ENCODE results near the gene SLC3A2.

The SLC3A2 gene

DNA sequence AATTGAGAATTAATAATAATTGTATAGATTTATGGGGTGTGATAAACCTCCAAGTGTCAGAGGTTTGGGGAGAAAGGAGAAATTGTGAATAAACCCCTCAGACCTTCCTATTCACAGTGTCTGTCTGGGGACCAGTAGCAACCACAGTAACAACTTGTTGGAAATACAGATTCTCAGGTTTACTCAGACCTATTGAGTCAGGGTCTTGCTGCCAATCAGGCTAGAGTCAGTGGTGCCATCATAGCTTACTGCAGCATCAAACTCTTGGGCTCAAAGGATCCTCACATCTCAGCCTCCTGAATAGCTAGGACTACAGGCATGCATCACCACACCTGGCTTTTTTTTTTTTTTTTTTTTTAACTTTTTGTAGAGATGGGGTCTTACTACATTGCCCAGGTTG is 17.3 kb downstream of the SLC3A2 start:
- no peak overlapping the region for H3K27ac ChIP-seq (ENCODE audit: low read depth, low read length)
- H3K4ac ChIP-seq (ENCODE audit: low read depth, low read length) = no peak overlapping the region
- H3K79me2 ChIP-seq (ENCODE audit: control insufficient read depth, insufficient read depth, low read length) = no peaks in the 10 kb centered on the region
- H3K23ac ChIP-seq (ENCODE audit: low read length) = no peak overlapping the region
- H3K9ac ChIP-seq (ENCODE audit: low read length) = no peak overlapping the region
- no peaks in the 10 kb centered on the region for H3K4me1 ChIP-seq (ENCODE audit: control insufficient read depth, low read depth, low read length)
- H3K18ac ChIP-seq (ENCODE audit: low read length) = no peak overlapping the region
- no peaks in the 10 kb centered on the region for H3K79me1 ChIP-seq (ENCODE audit: low read length)
- H3K56ac ChIP-seq (ENCODE audit: low read length) = no peak overlapping the region
- no peak overlapping the region for H2BK15ac ChIP-seq (replicated peaks; ENCODE audit: low read depth)
- H2BK120ac ChIP-seq (ENCODE audit: low read depth, low read length) = no peak overlapping the region
- no peak overlapping the region for H2BK5ac ChIP-seq (ENCODE audit: low read length)
- no peak overlapping the region for H4K5ac ChIP-seq (ENCODE audit: low read length)
- no peak for DNase-seq
- no peak overlapping the region for H3K4me3 ChIP-seq (ENCODE audit: low read length)
- H4K8ac ChIP-seq (ENCODE audit: low read depth, low read length) = no peak overlapping the region
- no peak overlapping the region for H2AK5ac ChIP-seq (ENCODE audit: low read length)
- H3K27me3 ChIP-seq (ENCODE audit: insufficient read depth, low read length, poor library complexity) = no peaks in the 10 kb centered on the region
- no peaks in the 10 kb centered on the region for H3K36me3 ChIP-seq (ENCODE audit: control insufficient read depth, insufficient read depth, low read length)
- no peak overlapping the region for H3K4me2 ChIP-seq (ENCODE audit: low read length)

DNA sequence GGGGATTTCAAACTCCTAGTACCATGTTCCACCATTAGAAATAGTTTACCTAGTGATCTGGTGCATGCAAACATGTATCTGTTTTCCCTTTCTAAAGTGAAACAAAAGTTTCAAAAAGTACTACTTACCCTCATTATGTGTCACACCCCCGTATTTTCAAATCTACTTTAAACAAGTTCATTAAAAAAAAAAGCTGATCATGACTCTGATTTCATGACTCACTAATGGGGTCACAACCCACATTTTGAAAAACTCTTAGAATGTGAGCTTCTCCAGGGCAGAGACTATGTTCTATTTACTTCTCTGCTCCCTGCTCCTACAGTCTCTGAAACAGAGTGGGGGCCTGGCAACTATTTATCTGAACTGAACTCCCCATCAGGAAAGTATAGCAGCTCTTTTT is 22.2 kb downstream of the SLC3A2 start:
- H2BK120ac ChIP-seq (ENCODE audit: low read depth, low read length) = no peak overlapping the region
- H2BK15ac ChIP-seq (replicated peaks; ENCODE audit: low read depth) = no peak overlapping the region
- H3K4ac ChIP-seq (ENCODE audit: low read depth, low read length) = no peak overlapping the region
- H3K18ac ChIP-seq (ENCODE audit: low read length) = no peak overlapping the region
- no peak overlapping the region for H4K8ac ChIP-seq (ENCODE audit: low read depth, low read length)
- no peak overlapping the region for H2BK5ac ChIP-seq (ENCODE audit: low read length)
- H3K79me1 ChIP-seq (ENCODE audit: low read length) = no peaks in the 10 kb centered on the region
- no peak for DNase-seq
- H3K9ac ChIP-seq (ENCODE audit: low read length) = no peak overlapping the region
- H3K4me2 ChIP-seq (ENCODE audit: low read length) = no peak overlapping the region
- no peak overlapping the region for H3K4me3 ChIP-seq (ENCODE audit: low read length)
- H3K27ac ChIP-seq (ENCODE audit: low read depth, low read length) = no peak overlapping the region
- H2AK5ac ChIP-seq (ENCODE audit: low read length) = no peak overlapping the region
- H3K79me2 ChIP-seq (ENCODE audit: control insufficient read depth, insufficient read depth, low read length) = no peaks in the 10 kb centered on the region
- H3K36me3 ChIP-seq (ENCODE audit: control insufficient read depth, insufficient read depth, low read length) = no peaks in the 10 kb centered on the region
- H4K5ac ChIP-seq (ENCODE audit: low read length) = no peak overlapping the region
- no peaks in the 10 kb centered on the region for H3K27me3 ChIP-seq (ENCODE audit: insufficient read depth, low read length, poor library complexity)
- H3K23ac ChIP-seq (ENCODE audit: low read length) = no peak overlapping the region
- no CpG with 5 or more reads among the region's 1 CpG for WGBS (ENCODE audit: extremely low coverage, insufficient coverage, low lambda C conversion rate)
- H3K56ac ChIP-seq (ENCODE audit: low read length) = no peak overlapping the region
- no peaks in the 10 kb centered on the region for H3K4me1 ChIP-seq (ENCODE audit: control insufficient read depth, low read depth, low read length)

DNA sequence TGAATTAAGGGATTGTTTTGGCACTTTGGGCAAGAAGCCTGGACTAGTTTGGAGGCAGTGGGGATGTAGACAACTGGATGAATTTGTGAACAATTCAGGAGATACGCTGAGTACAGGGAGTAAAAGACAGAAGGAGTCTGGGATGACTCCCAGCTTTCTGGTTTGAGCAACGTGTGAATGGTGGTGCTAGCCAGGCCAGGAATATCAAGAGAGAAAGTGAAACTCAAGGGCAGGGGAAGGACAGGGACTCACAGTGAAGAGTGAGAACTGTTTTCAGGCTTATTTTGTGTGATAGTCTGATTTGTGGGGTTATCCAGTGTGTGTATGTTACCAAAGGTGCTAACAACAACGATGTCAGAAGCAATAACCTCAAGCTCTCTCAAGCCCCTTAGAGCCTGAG is 24.6 kb downstream of the SLC3A2 start:
- Histone ChIP-seq H3K56ac (ENCODE audit: low read length) (no peak overlapping the region), H4K8ac (ENCODE audit: low read depth, low read length) (no peak overlapping the region), H2BK15ac (replicated peaks; ENCODE audit: low read depth) (no peak overlapping the region), H2AK5ac (ENCODE audit: low read length) (no peak overlapping the region), H3K4ac (ENCODE audit: low read depth, low read length) (no peak overlapping the region), H3K4me2 (ENCODE audit: low read length) (no peak overlapping the region), H3K36me3 (ENCODE audit: control insufficient read depth, insufficient read depth, low read length) (no peaks in the 10 kb centered on the region), H3K23ac (ENCODE audit: low read length) (no peak overlapping the region), H3K4me3 (ENCODE audit: low read length) (no peak overlapping the region), H2BK120ac (ENCODE audit: low read depth, low read length) (no peak overlapping the region), H4K5ac (ENCODE audit: low read length) (no peak overlapping the region), H3K27me3 (ENCODE audit: insufficient read depth, low read length, poor library complexity) (no peaks in the 10 kb centered on the region), H3K27ac (ENCODE audit: low read depth, low read length) (no peak overlapping the region), H2BK5ac (ENCODE audit: low read length) (no peak overlapping the region), H3K18ac (ENCODE audit: low read length) (no peak overlapping the region), H3K4me1 (ENCODE audit: control insufficient read depth, low read depth, low read length) (peaks cover 7% of the 10 kb centered on the region), H3K79me1 (ENCODE audit: low read length) (no peaks in the 10 kb centered on the region), H3K79me2 (ENCODE audit: control insufficient read depth, insufficient read depth, low read length) (no peaks in the 10 kb centered on the region), H3K9ac (ENCODE audit: low read length) (no peak overlapping the region)
- no CpG with 5 or more reads among the region's 3 CpGs for WGBS (ENCODE audit: extremely low coverage, insufficient coverage, low lambda C conversion rate)
- DNase-seq = no peak

DNA sequence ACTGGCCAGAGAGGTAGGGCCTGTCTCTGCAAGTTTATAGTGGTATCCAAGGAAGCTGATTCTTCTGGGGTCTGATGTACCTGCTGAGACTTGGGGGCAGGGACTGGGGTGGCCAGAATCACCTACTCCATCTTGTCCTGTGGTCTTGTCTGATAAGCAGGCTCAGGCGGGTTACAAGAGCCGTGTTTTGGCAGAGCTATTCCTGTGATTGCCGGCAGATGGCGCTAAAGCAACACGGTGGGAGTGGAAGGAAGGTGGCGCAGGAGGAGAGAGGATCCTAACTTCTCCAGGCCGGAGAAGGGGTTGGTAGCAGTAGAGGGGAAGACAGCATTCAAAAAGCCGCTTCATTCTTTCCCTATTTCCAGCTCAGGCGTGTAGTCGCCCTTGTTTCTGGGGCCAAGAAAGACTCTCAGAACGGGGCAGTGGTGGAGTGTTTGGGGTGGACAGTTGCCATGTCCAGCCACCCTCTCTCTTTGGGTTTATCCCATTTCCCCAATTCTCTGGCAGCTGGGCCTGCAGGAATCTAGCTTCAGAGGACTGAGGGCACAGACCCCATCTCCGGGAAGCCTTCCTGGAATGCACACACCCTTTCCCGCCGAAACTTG is 25.3 kb downstream of the SLC3A2 start:
- Histone ChIP-seq H4K8ac (ENCODE audit: low read depth, low read length) (no peak overlapping the region), H3K36me3 (ENCODE audit: control insufficient read depth, insufficient read depth, low read length) (no peaks in the 10 kb centered on the region)

DNA sequence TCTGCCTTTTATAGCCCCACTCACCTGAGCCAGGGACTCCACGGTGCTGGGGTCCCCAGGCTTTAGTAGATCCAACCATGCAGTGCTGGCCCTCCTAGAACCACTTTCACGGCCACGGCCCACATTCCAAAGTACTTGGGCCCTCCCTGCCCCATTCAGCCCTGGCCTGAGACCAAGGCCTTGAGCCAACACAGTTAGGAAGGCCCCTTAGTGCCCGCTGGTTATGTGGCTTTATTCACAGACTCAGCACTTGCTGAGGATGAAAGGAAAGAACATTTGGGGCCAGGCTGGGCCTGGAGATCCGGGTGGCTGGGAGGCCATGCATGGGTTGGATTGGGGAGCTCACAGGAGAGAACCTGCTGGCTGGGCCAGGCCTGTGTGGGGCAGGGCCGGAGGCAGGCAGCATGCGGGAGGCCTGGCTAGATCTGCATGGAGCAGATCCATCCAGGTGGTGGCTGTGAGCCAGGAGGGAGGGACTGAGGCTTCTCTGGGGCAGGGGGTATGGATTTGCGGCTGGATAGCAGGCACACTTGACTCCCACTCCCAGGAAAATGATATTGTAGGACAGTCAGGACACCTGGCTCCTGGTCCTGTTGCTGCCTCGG is 27.9 kb downstream of the SLC3A2 start:
- Histone ChIP-seq H3K9ac (ENCODE audit: low read length) (peak overlapping the region; percentile 14), H3K4ac (ENCODE audit: low read depth, low read length) (no peak overlapping the region), H4K5ac (ENCODE audit: low read length) (no peak overlapping the region), H3K4me2 (ENCODE audit: low read length) (no peak overlapping the region), H4K8ac (ENCODE audit: low read depth, low read length) (no peak overlapping the region), H2BK15ac (replicated peaks; ENCODE audit: low read depth) (no peak overlapping the region), H3K27me3 (ENCODE audit: insufficient read depth, low read length, poor library complexity) (no peaks in the 10 kb centered on the region), H2BK5ac (ENCODE audit: low read length) (no peak overlapping the region), H3K79me1 (ENCODE audit: low read length) (no peaks in the 10 kb centered on the region), H2BK120ac (ENCODE audit: low read depth, low read length) (no peak overlapping the region), H3K56ac (ENCODE audit: low read length) (peak overlapping the region; percentile 63), H3K27ac (ENCODE audit: low read depth, low read length) (no peak overlapping the region), H2AK5ac (ENCODE audit: low read length) (peak overlapping the region; percentile 34), H3K4me1 (ENCODE audit: control insufficient read depth, low read depth, low read length) (peaks cover 7% of the 10 kb centered on the region), H3K18ac (ENCODE audit: low read length) (no peak overlapping the region), H3K36me3 (ENCODE audit: control insufficient read depth, insufficient read depth, low read length) (no peaks in the 10 kb centered on the region), H3K79me2 (ENCODE audit: control insufficient read depth, insufficient read depth, low read length) (no peaks in the 10 kb centered on the region), H3K4me3 (ENCODE audit: low read length) (no peak overlapping the region), H3K23ac (ENCODE audit: low read length) (no peak overlapping the region)
- WGBS (ENCODE audit: extremely low coverage, insufficient coverage, low lambda C conversion rate) = no CpG with 5 or more reads among the region's 9 CpGs
- DNase-seq = no peak

More for the DNA sequence above, 25.3 kb downstream of the SLC3A2 start:
- peaks cover 7% of the 10 kb centered on the region for H3K4me1 ChIP-seq (ENCODE audit: control insufficient read depth, low read depth, low read length)
- no peak overlapping the region for H3K4me3 ChIP-seq (ENCODE audit: low read length)
- no peak overlapping the region for H2BK120ac ChIP-seq (ENCODE audit: low read depth, low read length)
- no peak overlapping the region for H3K23ac ChIP-seq (ENCODE audit: low read length)
- DNase-seq = peak; percentile 92
- H3K27me3 ChIP-seq (ENCODE audit: insufficient read depth, low read length, poor library complexity) = no peaks in the 10 kb centered on the region
- H3K4ac ChIP-seq (ENCODE audit: low read depth, low read length) = no peak overlapping the region
- no peaks in the 10 kb centered on the region for H3K79me2 ChIP-seq (ENCODE audit: control insufficient read depth, insufficient read depth, low read length)
- no peak overlapping the region for H3K4me2 ChIP-seq (ENCODE audit: low read length)
- no CpG with 5 or more reads among the region's 14 CpGs for WGBS (ENCODE audit: extremely low coverage, insufficient coverage, low lambda C conversion rate)
- H3K18ac ChIP-seq (ENCODE audit: low read length) = no peak overlapping the region
- no peak overlapping the region for H3K9ac ChIP-seq (ENCODE audit: low read length)
- H3K79me1 ChIP-seq (ENCODE audit: low read length) = no peaks in the 10 kb centered on the region
- H2AK5ac ChIP-seq (ENCODE audit: low read length) = no peak overlapping the region
- no peak overlapping the region for H2BK15ac ChIP-seq (replicated peaks; ENCODE audit: low read depth)
- H4K5ac ChIP-seq (ENCODE audit: low read length) = no peak overlapping the region
- H3K56ac ChIP-seq (ENCODE audit: low read length) = no peak overlapping the region
- H3K27ac ChIP-seq (ENCODE audit: low read depth, low read length) = no peak overlapping the region
- no peak overlapping the region for H2BK5ac ChIP-seq (ENCODE audit: low read length)
